ENCODE measurements around the gene PRKCI.

- TF ChIP-seq POLR2AphosphoS5 (IDR thresholded peaks at IDR 0.05; ENCODE audit: low read depth, low read length) (no peak), REST (IDR thresholded peaks at IDR 0.05; ENCODE audit: insufficient read depth in 1 of 2, low read depth in 2 of 2, low read length in 1 of 2) (no peak), TCF7L2 (IDR thresholded peaks at IDR 0.05; ENCODE audit: low read depth, low read length) (no peak), CTCF (IDR thresholded peaks at IDR 0.05) (no peak), SIN3A (IDR thresholded peaks at IDR 0.05; ENCODE audit: borderline replicate concordance, insufficient read depth, low read depth, low read length) (no peak)
These were observed 85.6 kb downstream of the PRKCI start for GRCh38 chr3:170307671-170308405.
